Peyer's patch (tissue), 4 donors: Measurements from ENCODE around the gene FUT2. TPM values are rescaled to one million over a fixed set of nuclear protein-coding genes. Genes with fewer than 3 reads are reported as not detected.

Experiments used
- DNase-seq, 3 donors: peaks; one replicate each; pipeline ENCODE4 v3.0.0-alpha.2; 2017 to 2019
- H3K27ac ChIP-seq, 4 donors: fragments of 200-600 bp; sonication (generic); one replicate each; pipeline ENCODE4 v1.5.1; 2016 to 2019
- H3K27me3 ChIP-seq, 2 donors: fragments of 200-600 bp; sonication (generic); one replicate each; pipeline ENCODE4 v1.5.1; 2019
- H3K36me3 ChIP-seq, 3 donors: fragments of 200-600 bp; sonication (generic); one replicate each; pipeline ENCODE4 v1.5.1; 2016 to 2019
- H3K4me1 ChIP-seq, 4 donors: fragments of 200-600 bp; sonication (generic); one replicate each; pipeline ENCODE4 v1.5.1; 2016 to 2019
- H3K4me3 ChIP-seq, 4 donors: fragments of 200-600 bp; sonication (generic); 1 replicate in 3 of 4; 2 replicates in 1 of 4; pipeline ENCODE4 v1.5.1; 2016 to 2019; ENCODE audit warnings: mild to moderate bottlenecking in 1 of 4
- H3K9me3 ChIP-seq, 4 donors: fragments of 200-600 bp; sonication (generic); one replicate each; pipeline ENCODE4 v1.5.1; 2016 to 2019; ENCODE audit warnings: mild to moderate bottlenecking in 1 of 4
- CTCF ChIP-seq, 6 experiments: fragments of 450-650 bp in 4 of 6; fragments of 200-600 bp in 2 of 6; sonication (generic) in 1 of 6; IDR thresholded peaks; one replicate each; pipeline ENCODE4 v1.5.1; 2017 to 2019; ENCODE audit warnings: antibody characterized with exemption in 6 of 6, mild to moderate bottlenecking in 3 of 6, moderate library complexity in 1 of 6
- POLR2A ChIP-seq, 2 donors: fragments of 450-650 bp; IDR thresholded peaks; one replicate each; pipeline ENCODE4 v1.5.1; 2017; ENCODE audit warnings: antibody characterized with exemption in 2 of 2, mild to moderate bottlenecking in 2 of 2, moderate library complexity in 2 of 2
- total RNA-seq, 4 donors: library from RNA; depleted of rRNA; stranded (reverse); fragments of >200 nt; gene quantifications; one replicate each; pipeline ENCODE4 v1.1.0, GENCODE V29; 2016

Gene FUT2
- total RNA-seq, 4 donors from 2014 or later = 11.6 to 91.6 (median 53.8) TPM

- H3K4me1 ChIP-seq = peaks cover 0 to 9% (median 3%) of the 10 kb centered on the region in 4 donors
- H3K27ac ChIP-seq = peak overlapping the region; percentile 8 to 73 (median 62)
- no peak for TF ChIP-seq CTCF (IDR thresholded peaks at IDR 0.05)
- TF ChIP-seq POLR2A (IDR thresholded peaks at IDR 0.05) = no peak
- no peak overlapping the region for H3K4me3 ChIP-seq
- no peak for DNase-seq
- H3K36me3 ChIP-seq = no peaks in the 10 kb centered on the region
- no peaks in the 10 kb centered on the region for H3K9me3 ChIP-seq
- H3K27me3 ChIP-seq = no peaks in the 10 kb centered on the region
These were observed 29.3 kb downstream of the FUT2 start for GRCh38 chr19:48724796-48725753.

- H3K27me3 ChIP-seq = no peaks in the 10 kb centered on the region
- H3K4me3 ChIP-seq = no peak overlapping the region
- DNase-seq = no peak
- H3K36me3 ChIP-seq = no peaks in the 10 kb centered on the region
- TF ChIP-seq POLR2A (IDR thresholded peaks at IDR 0.05) = no peak
- TF ChIP-seq CTCF (IDR thresholded peaks at IDR 0.05) = no peak
- no peaks in the 10 kb centered on the region for H3K9me3 ChIP-seq
- peak overlapping the region in 1 of 4 donors; percentile 22 for H3K27ac ChIP-seq
- H3K4me1 ChIP-seq = peaks cover 0 to 5% (median 3%) of the 10 kb centered on the region in 4 donors
These were observed 30.8 kb downstream of the FUT2 start for GRCh38 chr19:48726556-48726955.

- Histone ChIP-seq H3K4me1 (peaks cover 0 to 5% (median 3%) of the 10 kb centered on the region in 4 donors), H3K27ac (peak overlapping the region in 1 of 4 donors; percentile 12), H3K9me3 (no peaks in the 10 kb centered on the region), H3K4me3 (peak overlapping the region in 2 of 4 donors; percentile 7 to 10), H3K36me3 (no peaks in the 10 kb centered on the region), H3K27me3 (no peaks in the 10 kb centered on the region)
- TF ChIP-seq CTCF (IDR thresholded peaks at IDR 0.05) (no peak), POLR2A (IDR thresholded peaks at IDR 0.05) (no peak)
- DNase-seq = no peak
These were observed 33.3 kb downstream of the FUT2 start for GRCh38 chr19:48728911-48729664.

- DNase-seq = no peak
- no peaks in the 10 kb centered on the region for H3K4me1 ChIP-seq
These were observed 35.7 kb downstream of the FUT2 start for GRCh38 chr19:48731452-48731851.

More at GRCh38 chr19:48731452-48731851, 35.7 kb downstream of the FUT2 start:
- H3K27me3 ChIP-seq = no peaks in the 10 kb centered on the region
- TF ChIP-seq CTCF (IDR thresholded peaks at IDR 0.05) = no peak
- TF ChIP-seq POLR2A (IDR thresholded peaks at IDR 0.05) = no peak
- no peaks in the 10 kb centered on the region for H3K9me3 ChIP-seq
- no peak overlapping the region for H3K4me3 ChIP-seq
- H3K36me3 ChIP-seq = no peaks in the 10 kb centered on the region
- H3K27ac ChIP-seq = no peak overlapping the region
